Activated CD8-positive, alpha-beta memory T cell treated with anti-CD3 and anti-CD28 coated beads for 36 hours (primary cell): ENCODE measurements around the gene C19orf53. TPM values are rescaled to one million over a fixed set of nuclear protein-coding genes. Genes with fewer than 3 reads are reported as not detected.
"Not testable (repeated sequence)": the region's sequence is repeated elsewhere in the genome, so short reads cannot be mapped to it uniquely, and the experiment has no call there.

Experiments
- CTCF ChIA-PET: fragments of 350-600 bp; sonication (Branson Sonifier 250); formaldehyde crosslinking; loops from one replicate; lab custom pipeline; 2021; ENCODE audit warnings: antibody characterized with exemption; lab: Charles Lee
- POLR2A ChIA-PET: fragments of 350-600 bp; sonication (Branson Sonifier 250); formaldehyde crosslinking; loops from one replicate; lab custom pipeline; 2021; ENCODE audit warnings: antibody characterized with exemption; lab: Charles Lee
- total RNA-seq, 2 experiments: library from RNA; stranded (reverse); gene quantifications; one replicate each; pipeline ENCODE4 v1.2.3, GENCODE V29; 2021

The C19orf53 gene
- total RNA-seq, 2 experiments from 2014 or later, result 142 to 148 TPM

DNA sequence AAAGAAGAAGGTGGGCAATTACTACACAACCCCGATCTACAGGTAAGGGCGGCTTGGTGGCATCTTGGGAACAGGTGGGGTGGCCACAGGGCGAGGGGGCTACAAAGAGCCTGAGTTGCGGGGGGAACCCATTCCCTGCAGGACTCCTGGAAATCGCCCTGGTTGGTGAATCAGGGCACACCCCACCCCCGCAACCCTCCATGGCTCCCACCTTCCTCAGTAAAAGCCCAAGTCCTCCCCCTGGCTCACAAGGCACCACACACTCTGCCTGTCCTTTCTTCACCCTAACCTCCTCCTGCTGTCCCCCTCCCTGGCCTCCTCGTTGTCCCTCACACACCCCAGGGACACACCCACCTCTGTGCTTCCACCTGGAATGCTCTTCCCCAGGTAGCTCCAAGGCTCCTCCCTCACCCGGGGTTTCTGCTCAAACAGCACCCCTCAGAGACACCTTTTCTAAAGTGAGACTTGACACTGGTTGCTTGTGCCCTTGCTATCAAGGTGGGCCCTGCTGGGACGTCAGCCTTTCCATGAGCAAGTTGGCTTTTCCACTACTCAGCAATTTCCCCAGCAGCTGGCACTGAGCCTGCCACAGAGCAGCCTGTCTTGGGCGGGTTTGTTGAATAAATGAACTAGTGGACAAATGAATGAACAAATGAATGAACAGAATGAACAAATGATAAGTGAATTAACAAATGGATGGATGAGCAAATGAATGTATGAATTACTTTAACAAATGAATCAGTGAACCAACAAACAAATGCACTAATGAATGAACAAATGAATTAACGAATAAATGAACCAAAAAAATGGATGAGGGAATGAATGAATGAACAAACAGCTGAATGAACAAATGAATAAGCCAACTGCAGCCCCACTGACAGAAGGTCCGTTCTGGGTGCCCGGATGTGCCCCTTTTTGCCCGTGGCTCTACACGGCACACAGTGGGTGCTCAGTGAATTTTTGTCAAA is 16.2 kb upstream of the C19orf53 start:
- CTCF ChIA-PET, result no interaction called here
- POLR2A ChIA-PET, result no interaction called here

DNA sequence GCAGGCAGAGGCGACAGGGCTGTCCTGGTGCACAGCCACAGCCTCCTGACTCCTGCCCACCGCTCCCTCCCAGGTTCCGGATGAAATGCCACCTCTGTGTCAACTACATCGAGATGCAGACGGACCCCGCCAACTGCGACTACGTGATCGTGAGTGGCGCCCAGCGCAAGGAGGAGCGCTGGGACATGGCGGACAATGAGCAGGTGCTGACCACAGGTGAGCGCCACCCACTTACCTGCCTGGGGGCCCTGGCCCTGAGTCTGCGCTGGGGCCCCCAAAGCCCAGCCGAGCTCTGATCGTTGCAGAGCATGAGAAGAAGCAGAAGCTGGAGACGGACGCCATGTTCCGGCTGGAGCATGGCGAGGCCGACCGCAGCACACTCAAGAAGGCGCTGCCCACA is 15.5 kb upstream of the C19orf53 start:
- ChIA-PET POLR2A (no interaction called here), CTCF (no interaction called here)

DNA sequence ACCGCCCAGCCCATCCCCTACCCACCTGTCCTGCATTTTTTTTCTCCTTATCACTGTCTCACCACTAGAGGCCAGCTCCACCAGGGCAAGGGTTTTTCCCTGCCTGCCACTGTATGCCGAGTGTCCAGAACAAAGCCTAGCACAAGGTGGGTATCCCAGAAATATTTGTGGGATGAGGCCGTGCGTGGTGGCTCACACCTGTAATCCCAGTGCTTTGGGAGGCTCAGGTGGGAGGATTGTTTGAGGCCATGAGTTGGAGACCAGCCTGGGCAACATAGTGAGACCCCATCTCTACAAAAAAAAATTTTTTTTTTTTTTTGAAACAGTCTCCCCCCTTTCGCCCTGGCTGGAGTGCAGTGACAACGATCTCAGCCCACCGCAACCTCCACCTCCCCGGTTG is 12.8 kb upstream of the C19orf53 start:
- POLR2A ChIA-PET, result no interaction called here
- CTCF ChIA-PET, result interaction anchor here (0.7 to 1.2 kb wide), 4 partner anchors 11 to 755 kb away, joined by 3 to 5 read pairs (median 4); a partner anchor contains a TSS

- ChIA-PET CTCF (interaction anchor here (1.0 kb wide), 1 partner anchor 14 kb away, joined by 5 read pairs; no protein-coding TSS in a partner anchor), POLR2A (interaction anchor here (1.0 to 3.0 kb wide), 2 partner anchors 11 kb away, joined by 3 to 16 read pairs; partner anchors contain the start of gene C19orf53)
Measured at GRCh38 chr19:13762635-13763235, 11.5 kb upstream of the C19orf53 start.

DNA sequence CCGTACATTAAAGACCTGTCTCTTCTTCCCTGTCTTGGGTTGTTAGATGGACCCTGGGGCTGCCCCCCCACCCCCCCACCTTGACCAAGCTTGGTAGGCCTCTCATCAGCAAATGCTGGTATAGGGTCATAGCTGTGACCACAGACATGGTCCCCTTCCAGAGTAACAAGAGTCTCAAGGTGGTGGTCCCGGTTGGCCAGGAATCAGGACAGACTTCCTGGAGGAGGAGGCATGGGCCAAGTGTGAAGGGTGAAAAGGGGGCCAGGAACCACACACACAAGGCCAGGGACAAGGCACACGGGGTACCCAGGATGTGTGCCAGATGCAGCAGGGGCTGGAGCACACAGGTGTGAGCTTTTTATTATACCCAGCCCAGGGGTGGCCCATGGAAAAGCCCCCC is 11.0 kb upstream of the C19orf53 start:
- ChIA-PET CTCF (interaction anchor here (1.0 kb wide), 1 partner anchor 15 kb away, joined by 5 read pairs; no protein-coding TSS in a partner anchor), POLR2A (interaction anchor here (3.0 kb wide), 1 partner anchor 11 kb away, joined by 16 read pairs; the partner anchor contains the start of gene C19orf53)

DNA sequence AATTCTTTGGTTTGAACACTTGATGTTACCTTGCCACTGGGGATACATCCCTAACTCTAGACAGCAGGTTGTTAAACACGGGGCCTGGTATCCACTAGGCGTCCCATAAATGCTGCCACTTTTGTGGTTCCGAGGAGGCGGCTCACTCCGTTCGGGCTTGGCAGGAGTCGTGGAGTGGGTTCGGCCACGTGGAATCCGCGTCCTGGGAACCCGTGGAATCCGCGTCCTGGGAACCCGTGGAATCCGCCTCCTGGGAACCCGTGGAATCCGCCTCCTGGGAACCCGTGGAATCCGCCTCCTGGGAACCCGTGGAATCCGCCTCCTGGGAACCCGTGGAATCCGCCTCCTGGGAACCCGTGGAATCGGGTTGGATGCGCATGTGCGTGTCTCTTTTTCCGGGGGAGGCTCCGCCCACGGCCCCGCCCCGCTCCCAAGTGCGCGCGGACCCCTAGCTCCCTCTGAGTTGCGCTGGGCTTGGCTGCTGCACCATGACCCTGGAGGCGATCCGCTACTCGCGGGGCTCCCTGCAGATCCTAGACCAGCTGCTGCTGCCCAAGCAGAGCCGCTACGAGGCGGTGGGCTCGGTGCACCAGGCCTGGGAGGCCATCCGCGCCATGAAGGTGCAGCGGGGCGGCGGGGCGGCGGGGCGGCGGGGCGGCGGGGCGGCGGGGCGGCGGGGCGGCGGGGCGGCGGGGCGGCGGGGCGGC is 10.0 kb upstream of the C19orf53 start, which contains the start of gene MRI1:
Gene MRI1 (plus strand): TSS at position 422 of the 707 bp plus-strand sequence. CDS start 67 bp downstream, at position 489.
- ChIA-PET POLR2A (interaction anchor here (0.8 to 3.0 kb wide), 3 partner anchors 10 to 33 kb away, joined by 3 to 16 read pairs (median 6); partner anchors contain the start of gene C19orf53), CTCF (interaction anchor here (1.0 to 1.1 kb wide), 2 partner anchors 43 to 98 kb away, joined by 3 to 5 read pairs; no protein-coding TSS in a partner anchor)

GRCh38 chr19:13764821-13765394 is 9.3 kb upstream of the C19orf53 start:
- ChIA-PET CTCF (interaction anchor here (1.0 to 1.1 kb wide), 2 partner anchors 43 to 98 kb away, joined by 3 to 5 read pairs; no protein-coding TSS in a partner anchor), POLR2A (interaction anchor here (0.6 to 3.0 kb wide), 4 partner anchors 9 to 94 kb away, joined by 3 to 16 read pairs (median 4); partner anchors contain the start of gene C19orf53)

- CTCF ChIA-PET, result interaction anchor here (0.5 to 1.1 kb wide), 3 partner anchors 44 to 571 kb away, joined by 3 to 5 read pairs (median 5); no protein-coding TSS in a partner anchor
- POLR2A ChIA-PET, result interaction anchor here (0.6 to 3.0 kb wide), 3 partner anchors 9 to 94 kb away, joined by 3 to 16 read pairs (median 6); partner anchors contain the start of gene C19orf53
Measured at GRCh38 chr19:13765395-13766094, 8.7 kb upstream of the C19orf53 start.

DNA sequence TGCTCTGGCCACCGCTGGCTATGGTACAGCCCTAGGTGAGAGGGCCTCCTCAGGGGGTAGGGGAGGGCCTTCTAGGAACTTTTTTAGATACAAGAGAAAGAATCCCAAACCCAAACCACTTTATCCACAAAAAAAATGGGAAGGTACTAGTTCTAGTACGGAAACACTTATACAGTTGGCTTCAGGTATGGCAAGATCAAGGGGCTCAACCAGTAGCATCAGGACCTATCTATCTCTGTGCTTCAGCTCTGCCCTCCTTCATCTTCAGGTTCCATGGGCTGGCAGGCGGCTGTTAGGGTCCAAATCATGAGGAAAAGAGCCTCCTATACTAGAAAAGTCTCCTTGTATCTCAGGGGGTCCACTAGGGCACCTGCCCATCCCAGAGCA is 8.2 kb upstream of the C19orf53 start:
- ChIA-PET CTCF (interaction anchor here (0.5 kb wide), 1 partner anchor 571 kb away, joined by 5 read pairs; no protein-coding TSS in a partner anchor), POLR2A (no interaction called here)

GRCh38 chr19:13768510-13768909 is 5.7 kb upstream of the C19orf53 start:
- CTCF ChIA-PET, result no interaction called here
- POLR2A ChIA-PET, result interaction anchor here (0.5 to 0.9 kb wide), 3 partner anchors 27 to 220 kb away, joined by 3 to 9 read pairs (median 6); partner anchors contain the start of gene ZSWIM4

DNA sequence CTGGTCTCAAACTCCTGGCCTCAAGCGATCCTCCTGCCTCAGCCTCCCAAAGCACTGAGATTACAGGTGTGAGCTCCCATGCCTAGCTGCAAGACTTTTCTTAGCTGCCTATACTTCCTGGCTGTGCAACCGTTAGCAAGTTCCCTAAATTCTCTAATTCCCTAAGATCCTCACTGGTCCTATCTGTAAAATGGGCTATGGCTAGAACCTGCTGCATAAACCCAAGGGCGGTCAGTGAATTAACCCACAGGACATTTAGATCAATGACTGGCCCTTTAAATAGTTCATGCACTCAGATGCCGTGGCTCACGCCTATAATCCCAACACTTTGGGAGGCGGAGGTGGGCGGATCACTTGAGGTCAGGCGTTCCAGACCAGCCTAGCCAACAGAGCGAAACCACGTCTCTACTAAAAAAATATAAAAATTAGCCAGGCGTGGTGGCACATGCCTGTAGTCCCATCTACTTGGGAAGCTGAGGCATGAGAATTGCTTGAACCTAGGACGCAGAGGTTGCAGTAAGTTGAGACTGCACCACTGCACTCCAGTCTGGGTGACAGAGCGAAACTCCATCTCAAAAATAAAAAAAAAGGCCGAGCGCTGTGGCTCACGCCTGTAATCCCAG is 4.1 kb upstream of the C19orf53 start:
- CTCF ChIA-PET, result no interaction called here
- POLR2A ChIA-PET, result no interaction called here

GRCh38 chr19:13778398-13778797 is 4.1 kb downstream of the C19orf53 start:
- POLR2A ChIA-PET, result no interaction called here
- CTCF ChIA-PET, result no interaction called here

GRCh38 chr19:13778847-13779246 is 4.6 kb downstream of the C19orf53 start:
- ChIA-PET POLR2A (interaction anchor here (0.6 kb wide), 1 partner anchor 60 kb away, joined by 3 read pairs; no protein-coding TSS in a partner anchor), CTCF (no interaction called here)

DNA sequence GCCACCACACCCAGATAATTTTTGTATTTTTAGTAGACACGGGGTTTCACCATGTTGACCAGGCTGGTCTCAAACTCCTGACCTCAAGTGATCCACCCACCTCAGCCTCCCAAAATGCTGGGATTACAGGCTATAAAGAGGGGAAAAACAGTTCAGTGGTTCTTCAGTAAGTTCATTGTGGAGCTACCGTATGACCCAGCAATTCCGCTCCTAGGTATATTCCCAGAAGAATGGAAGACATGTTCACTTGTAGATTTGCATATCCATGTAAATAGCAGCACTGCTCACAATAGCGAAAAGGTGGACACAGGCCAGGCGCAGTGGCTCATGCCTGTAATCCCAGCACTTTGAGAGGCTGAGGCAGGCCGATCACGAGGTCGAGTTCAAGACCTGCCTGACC is 5.5 kb downstream of the C19orf53 start:
- CTCF ChIA-PET, POLR2A ChIA-PET: not testable (repeated sequence)

GRCh38 chr19:13781547-13781946 is 7.3 kb downstream of the C19orf53 start:
- POLR2A ChIA-PET, result no interaction called here
- CTCF ChIA-PET, result interaction anchor here (0.6 to 9.8 kb wide), 2 partner anchors 26 to 82 kb away, joined by 4 to 103 read pairs; no protein-coding TSS in a partner anchor

GRCh38 chr19:13782537-13782936 is 8.3 kb downstream of the C19orf53 start:
- ChIA-PET CTCF (interaction anchor here (1.2 to 9.8 kb wide), 2 partner anchors 54 to 81 kb away, joined by 3 to 103 read pairs; no protein-coding TSS in a partner anchor), POLR2A (no interaction called here)
